ENCODE data around the gene HIVEP1.

DNA sequence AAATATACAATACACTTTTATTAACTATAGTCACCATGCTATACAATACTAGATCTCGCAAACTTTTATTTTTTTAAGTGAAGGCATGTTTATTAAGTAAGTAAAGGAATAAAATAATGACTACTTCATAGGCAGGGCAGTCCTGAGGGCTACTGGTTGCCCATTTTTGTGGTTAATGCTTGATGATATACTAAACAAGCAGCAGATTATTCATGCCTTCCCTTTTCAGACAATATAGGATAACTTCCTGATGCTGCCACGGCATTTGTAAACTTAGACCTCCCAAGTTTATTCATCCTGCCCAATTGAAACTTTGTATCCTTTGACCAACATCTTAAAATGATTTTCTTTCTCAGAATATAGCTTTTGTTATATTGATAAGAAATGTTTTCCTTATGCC is 24.7 kb upstream of the HIVEP1 start:
- TF ChIP-seq, protein P1, sequence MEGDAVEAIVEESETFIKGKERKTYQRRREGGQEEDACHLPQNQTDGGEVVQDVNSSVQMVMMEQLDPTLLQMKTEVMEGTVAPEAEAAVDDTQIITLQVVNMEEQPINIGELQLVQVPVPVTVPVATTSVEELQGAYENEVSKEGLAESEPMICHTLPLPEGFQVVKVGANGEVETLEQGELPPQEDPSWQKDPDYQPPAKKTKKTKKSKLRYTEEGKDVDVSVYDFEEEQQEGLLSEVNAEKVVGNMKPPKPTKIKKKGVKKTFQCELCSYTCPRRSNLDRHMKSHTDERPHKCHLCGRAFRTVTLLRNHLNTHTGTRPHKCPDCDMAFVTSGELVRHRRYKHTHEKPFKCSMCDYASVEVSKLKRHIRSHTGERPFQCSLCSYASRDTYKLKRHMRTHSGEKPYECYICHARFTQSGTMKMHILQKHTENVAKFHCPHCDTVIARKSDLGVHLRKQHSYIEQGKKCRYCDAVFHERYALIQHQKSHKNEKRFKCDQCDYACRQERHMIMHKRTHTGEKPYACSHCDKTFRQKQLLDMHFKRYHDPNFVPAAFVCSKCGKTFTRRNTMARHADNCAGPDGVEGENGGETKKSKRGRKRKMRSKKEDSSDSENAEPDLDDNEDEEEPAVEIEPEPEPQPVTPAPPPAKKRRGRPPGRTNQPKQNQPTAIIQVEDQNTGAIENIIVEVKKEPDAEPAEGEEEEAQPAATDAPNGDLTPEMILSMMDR (conservative IDR thresholded peaks at IDR 0.05) = no peak
- TF ChIP-seq ZFX (IDR thresholded peaks at IDR 0.05) = no peak
